ENCODE measurements around the gene TTC23.
"Not testable (repeated sequence)": the region's sequence is repeated elsewhere in the genome, so short reads cannot be mapped to it uniquely, and the experiment has no call there.

Gene TTC23

DNA sequence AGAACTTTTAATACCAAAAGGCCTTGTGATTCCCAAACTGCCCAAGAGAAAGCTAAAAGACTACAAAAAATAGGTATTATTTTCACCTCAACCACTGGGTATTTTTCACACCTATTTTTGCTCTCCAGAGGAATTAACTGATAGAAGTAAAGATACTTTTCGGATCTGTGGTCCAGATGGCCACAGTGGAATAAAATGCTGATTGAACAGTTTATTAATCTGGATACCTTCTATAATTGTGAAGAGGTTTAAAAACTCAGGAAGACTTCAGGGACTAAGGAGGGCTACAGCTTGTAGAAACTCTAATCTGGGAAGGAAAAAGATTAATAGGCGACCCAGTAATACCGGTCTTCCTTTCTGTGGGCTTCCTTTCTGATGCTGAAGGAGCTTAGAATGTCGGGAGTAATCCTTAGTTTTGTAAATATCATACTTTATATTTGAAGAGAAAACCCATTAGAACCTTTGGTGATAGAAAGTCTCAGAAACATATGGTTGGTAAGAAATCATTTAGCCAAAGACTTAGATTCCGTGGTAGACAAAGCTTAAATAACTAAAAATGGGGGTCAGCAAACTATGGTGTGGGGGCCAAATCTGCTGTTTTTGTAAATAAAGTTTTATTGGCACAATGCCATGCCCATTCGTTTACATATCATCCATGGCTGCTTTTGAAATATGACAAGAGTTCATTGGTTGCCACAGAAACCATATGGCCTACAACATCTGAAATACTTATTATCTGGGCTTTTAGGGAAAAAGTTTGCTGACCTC, 47.8 kb downstream of the TTC23 start:
- WGBS (ENCODE audit: extremely low coverage, insufficient coverage, insufficient read length): no CpG with 5 or more reads among the region's 6 CpGs
- no peak for DNase-seq
- H3K27ac ChIP-seq (ENCODE audit: low read depth, low read length): no peak overlapping the region

GRCh38 chr15:99197856-99198255, 51.5 kb downstream of the TTC23 start:
- no peaks in the 10 kb centered on the region for H3K4me1 ChIP-seq (ENCODE audit: control insufficient read depth in 1 of 2, insufficient read depth in 2 of 2, low read length in 2 of 2)
- H4K12ac ChIP-seq (ENCODE audit: low read depth, low read length): no peak overlapping the region
- H2AK5ac ChIP-seq (ENCODE audit: low read length): no peak overlapping the region
- H3K23ac ChIP-seq (ENCODE audit: low read length): no peak overlapping the region
- no peak overlapping the region for H3K4me2 ChIP-seq (ENCODE audit: low read length)
- H3K36me3 ChIP-seq (ENCODE audit: control insufficient read depth in 1 of 2, insufficient read depth in 2 of 2, low read length in 2 of 2): peaks cover 4 to 11% of the 10 kb centered on the region in 2 experiments
- no peaks in the 10 kb centered on the region for H3K9me3 ChIP-seq (ENCODE audit: insufficient read depth, low read depth, low read length)
- no peak overlapping the region for H4K8ac ChIP-seq (ENCODE audit: low read depth, low read length)
- no peak overlapping the region for H3K9ac ChIP-seq (ENCODE audit: low read length)
- no peak overlapping the region for H3K14ac ChIP-seq (ENCODE audit: low read length)
- H3K27me3 ChIP-seq (ENCODE audit: insufficient read depth, low read length): no peaks in the 10 kb centered on the region
- H2AFZ ChIP-seq (ENCODE audit: insufficient read depth, low read length, poor library complexity): no peak overlapping the region
- no peak overlapping the region for H3K18ac ChIP-seq (ENCODE audit: low read length)
- no peaks in the 10 kb centered on the region for H3K79me1 ChIP-seq (ENCODE audit: low read length)
- no peak overlapping the region for H2BK5ac ChIP-seq (ENCODE audit: low read depth, low read length, poor library complexity)
- H2BK12ac ChIP-seq (ENCODE audit: low read length): no peak overlapping the region
- H2BK120ac ChIP-seq (ENCODE audit: insufficient read depth, low read length, poor library complexity): no peak overlapping the region
- no peak overlapping the region for H3K4ac ChIP-seq (ENCODE audit: low read depth, low read length)
- no peak overlapping the region for H3K4me3 ChIP-seq (ENCODE audit: low read depth, low read length)
- no peak for DNase-seq
- no peak overlapping the region for H3K27ac ChIP-seq (ENCODE audit: low read depth, low read length)
- no CpG with 5 or more reads among the region's 3 CpGs for WGBS (ENCODE audit: extremely low coverage, insufficient coverage, insufficient read length)
- no peak overlapping the region for H4K91ac ChIP-seq (ENCODE audit: low read depth, low read length)
- no peaks in the 10 kb centered on the region for H3K79me2 ChIP-seq (ENCODE audit: control insufficient read depth, insufficient read depth, low read length, poor library complexity)

More for the DNA sequence above, 47.8 kb downstream of the TTC23 start:
- H3K36me3 ChIP-seq (ENCODE audit: control insufficient read depth in 1 of 2, insufficient read depth in 2 of 2, low read length in 2 of 2): peaks cover 0 to 6% of the 10 kb centered on the region in 2 experiments
- H2BK5ac ChIP-seq (ENCODE audit: low read depth, low read length, poor library complexity): no peak overlapping the region
- no peak overlapping the region for H3K18ac ChIP-seq (ENCODE audit: low read length)
- no peaks in the 10 kb centered on the region for H3K9me3 ChIP-seq (ENCODE audit: insufficient read depth, low read depth, low read length)
- no peaks in the 10 kb centered on the region for H3K79me1 ChIP-seq (ENCODE audit: low read length)
- no peak overlapping the region for H2BK12ac ChIP-seq (ENCODE audit: low read length)
- H4K91ac ChIP-seq (ENCODE audit: low read depth, low read length): no peak overlapping the region
- no peak overlapping the region for H3K4ac ChIP-seq (ENCODE audit: low read depth, low read length)
- H2AK5ac ChIP-seq (ENCODE audit: low read length): no peak overlapping the region
- H3K9ac ChIP-seq (ENCODE audit: low read length): no peak overlapping the region
- H3K79me2 ChIP-seq (ENCODE audit: control insufficient read depth, insufficient read depth, low read length, poor library complexity): no peaks in the 10 kb centered on the region
- no peak overlapping the region for H2AFZ ChIP-seq (ENCODE audit: insufficient read depth, low read length, poor library complexity)
- no peak overlapping the region for H4K8ac ChIP-seq (ENCODE audit: low read depth, low read length)
- H3K4me2 ChIP-seq (ENCODE audit: low read length): no peak overlapping the region
- no peaks in the 10 kb centered on the region for H3K4me1 ChIP-seq (ENCODE audit: control insufficient read depth in 1 of 2, insufficient read depth in 2 of 2, low read length in 2 of 2)
- no peak overlapping the region for H3K23ac ChIP-seq (ENCODE audit: low read length)
- no peak overlapping the region for H4K12ac ChIP-seq (ENCODE audit: low read depth, low read length)
- no peaks in the 10 kb centered on the region for H3K27me3 ChIP-seq (ENCODE audit: insufficient read depth, low read length)
- H3K14ac ChIP-seq (ENCODE audit: low read length): no peak overlapping the region
- H3K4me3 ChIP-seq (ENCODE audit: low read depth, low read length): no peak overlapping the region
- no peak overlapping the region for H2BK120ac ChIP-seq (ENCODE audit: insufficient read depth, low read length, poor library complexity)

GRCh38 chr15:99192181-99192580, 57.2 kb downstream of the TTC23 start:
- H3K9ac ChIP-seq (ENCODE audit: low read length); H2AFZ ChIP-seq (ENCODE audit: insufficient read depth, low read length, poor library complexity); H3K18ac ChIP-seq (ENCODE audit: low read length); H3K79me1 ChIP-seq (ENCODE audit: low read length); H3K4me1 ChIP-seq (ENCODE audit: control insufficient read depth in 1 of 2, insufficient read depth in 2 of 2, low read length in 2 of 2); H3K14ac ChIP-seq (ENCODE audit: low read length); H3K4me3 ChIP-seq (ENCODE audit: low read depth, low read length); H2BK5ac ChIP-seq (ENCODE audit: low read depth, low read length, poor library complexity); H3K4me2 ChIP-seq (ENCODE audit: low read length); H3K79me2 ChIP-seq (ENCODE audit: control insufficient read depth, insufficient read depth, low read length, poor library complexity); DNase-seq; H2BK12ac ChIP-seq (ENCODE audit: low read length); H4K8ac ChIP-seq (ENCODE audit: low read depth, low read length); H4K91ac ChIP-seq (ENCODE audit: low read depth, low read length); H3K4ac ChIP-seq (ENCODE audit: low read depth, low read length); H3K9me3 ChIP-seq (ENCODE audit: insufficient read depth, low read depth, low read length); H2BK120ac ChIP-seq (ENCODE audit: insufficient read depth, low read length, poor library complexity); H2AK5ac ChIP-seq (ENCODE audit: low read length); H3K27ac ChIP-seq (ENCODE audit: low read depth, low read length); H3K23ac ChIP-seq (ENCODE audit: low read length); H3K27me3 ChIP-seq (ENCODE audit: insufficient read depth, low read length); H4K12ac ChIP-seq (ENCODE audit: low read depth, low read length): not testable (repeated sequence)
- WGBS (ENCODE audit: extremely low coverage, insufficient coverage, insufficient read length): no CpG with 5 or more reads among the region's 1 CpG
- peaks cover 15 to 20% of the 10 kb centered on the region in 2 experiments for H3K36me3 ChIP-seq (ENCODE audit: control insufficient read depth in 1 of 2, insufficient read depth in 2 of 2, low read length in 2 of 2)

DNA sequence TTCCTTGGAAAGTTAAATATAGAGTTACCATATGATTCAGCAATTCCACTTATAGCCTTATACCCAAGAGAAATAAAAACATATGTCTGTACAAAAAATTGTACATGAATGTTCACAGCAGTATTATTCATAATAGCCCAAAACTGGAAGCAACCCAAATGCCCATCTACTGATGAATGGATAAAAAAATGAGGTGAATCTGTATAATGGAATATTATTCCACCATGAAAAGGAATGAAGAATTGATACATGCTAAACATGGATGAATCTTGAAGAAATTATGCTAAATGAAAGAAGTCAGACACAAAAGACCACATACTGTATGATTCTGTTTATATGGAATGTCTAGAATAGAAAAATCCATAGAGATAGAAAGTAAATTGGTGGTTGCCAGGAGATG, 61.4 kb downstream of the TTC23 start:
- Histone ChIP-seq H4K12ac (ENCODE audit: low read depth, low read length) (no peak overlapping the region), H3K23ac (ENCODE audit: low read length) (no peak overlapping the region), H3K9me3 (ENCODE audit: insufficient read depth, low read depth, low read length) (peaks cover 7% of the 10 kb centered on the region), H3K79me1 (ENCODE audit: low read length) (no peaks in the 10 kb centered on the region), H2BK5ac (ENCODE audit: low read depth, low read length, poor library complexity) (no peak overlapping the region), H2BK12ac (ENCODE audit: low read length) (no peak overlapping the region), H3K14ac (ENCODE audit: low read length) (no peak overlapping the region), H3K4me2 (ENCODE audit: low read length) (no peak overlapping the region), H3K27ac (ENCODE audit: low read depth, low read length) (no peak overlapping the region), H2AFZ (ENCODE audit: insufficient read depth, low read length, poor library complexity) (no peak overlapping the region), H4K8ac (ENCODE audit: low read depth, low read length) (no peak overlapping the region), H3K18ac (ENCODE audit: low read length) (no peak overlapping the region), H3K4me3 (ENCODE audit: low read depth, low read length) (no peak overlapping the region), H3K79me2 (ENCODE audit: control insufficient read depth, insufficient read depth, low read length, poor library complexity) (no peaks in the 10 kb centered on the region), H3K4ac (ENCODE audit: low read depth, low read length) (no peak overlapping the region), H2AK5ac (ENCODE audit: low read length) (no peak overlapping the region), H3K27me3 (ENCODE audit: insufficient read depth, low read length) (no peaks in the 10 kb centered on the region), H3K4me1 (ENCODE audit: control insufficient read depth in 1 of 2, insufficient read depth in 2 of 2, low read length in 2 of 2) (no peaks in the 10 kb centered on the region), H3K9ac (ENCODE audit: low read length) (no peak overlapping the region), H2BK120ac (ENCODE audit: insufficient read depth, low read length, poor library complexity) (no peak overlapping the region), H3K36me3 (ENCODE audit: control insufficient read depth in 1 of 2, insufficient read depth in 2 of 2, low read length in 2 of 2) (peaks cover 16 to 21% of the 10 kb centered on the region in 2 experiments), H4K91ac (ENCODE audit: low read depth, low read length) (no peak overlapping the region)
- no peak for DNase-seq
